HG02938 (cell line): ENCODE data around the gene HSFX1.
A peak's percentile ranks its signal among the peaks of the same experiment; 100 is the strongest.
"Not testable (repeated sequence)": the region's sequence is repeated elsewhere in the genome, so short reads cannot be mapped to it uniquely, and the experiment has no call there.

Experiments
- ATAC-seq: cut with Tn5 transposase; IDR thresholded peaks from one replicate; pipeline ENCODE4 v1.9.1; 2021; ENCODE audit warnings: mild to moderate bottlenecking, moderate library complexity; ENCODE audit not compliant: unreplicated experiment

HSFX1 gene, protein sequence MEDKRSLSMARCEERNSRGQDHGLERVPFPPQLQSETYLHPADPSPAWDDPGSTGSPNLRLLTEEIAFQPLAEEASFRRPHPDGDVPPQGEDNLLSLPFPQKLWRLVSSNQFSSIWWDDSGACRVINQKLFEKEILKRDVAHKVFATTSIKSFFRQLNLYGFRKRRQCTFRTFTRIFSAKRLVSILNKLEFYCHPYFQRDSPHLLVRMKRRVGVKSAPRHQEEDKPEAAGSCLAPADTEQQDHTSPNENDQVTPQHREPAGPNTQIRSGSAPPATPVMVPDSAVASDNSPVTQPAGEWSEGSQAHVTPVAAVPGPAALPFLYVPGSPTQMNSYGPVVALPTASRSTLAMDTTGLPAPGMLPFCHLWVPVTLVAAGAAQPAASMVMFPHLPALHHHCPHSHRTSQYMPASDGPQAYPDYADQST

DNA sequence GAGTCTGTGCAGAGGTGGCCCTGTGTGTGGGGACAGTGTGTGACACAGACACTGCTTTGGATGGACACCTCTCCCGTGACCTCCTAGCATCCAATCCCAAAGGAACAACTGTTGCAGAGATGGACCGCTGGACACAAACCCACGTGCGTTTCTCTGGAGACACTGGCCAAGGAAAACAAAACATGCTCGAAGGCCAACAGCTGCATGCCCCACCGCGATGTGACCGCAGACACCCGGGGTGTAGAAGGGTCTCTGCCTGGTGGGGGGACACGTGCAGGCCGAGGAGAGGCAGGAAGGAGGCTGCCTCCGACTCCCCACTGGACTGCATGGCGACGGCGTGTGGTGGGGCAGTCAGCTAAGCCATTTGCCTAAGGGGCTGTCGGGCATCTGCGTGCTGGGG is at the start of gene HSFX1:
TSS of gene HSFX1 (plus strand) at position 301 of the 400 bp plus-strand sequence. CDS start 614 bp downstream, outside the sequence.
- not testable (repeated sequence) for ATAC-seq

DNA sequence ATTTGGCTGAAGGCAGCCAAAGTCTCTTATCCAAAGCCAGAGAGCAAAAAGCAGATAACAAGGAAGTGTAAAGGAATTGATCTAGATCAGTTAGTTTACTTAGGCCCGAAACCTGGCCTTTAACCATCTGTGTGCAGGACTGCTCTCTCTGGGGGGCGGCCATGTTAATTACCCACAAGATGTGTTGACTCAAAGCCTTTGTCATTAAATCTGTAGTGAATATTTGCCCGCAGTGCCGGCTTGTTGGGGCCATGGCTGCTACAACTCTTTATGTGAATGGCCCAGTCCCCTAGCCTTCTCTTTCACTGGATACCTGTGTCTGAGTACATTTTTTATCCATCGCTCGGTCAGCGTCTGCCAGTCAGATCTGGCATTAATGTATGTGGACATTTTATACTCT is 46.6 kb upstream of the HSFX1 start:
- ATAC-seq: not testable (repeated sequence)

DNA sequence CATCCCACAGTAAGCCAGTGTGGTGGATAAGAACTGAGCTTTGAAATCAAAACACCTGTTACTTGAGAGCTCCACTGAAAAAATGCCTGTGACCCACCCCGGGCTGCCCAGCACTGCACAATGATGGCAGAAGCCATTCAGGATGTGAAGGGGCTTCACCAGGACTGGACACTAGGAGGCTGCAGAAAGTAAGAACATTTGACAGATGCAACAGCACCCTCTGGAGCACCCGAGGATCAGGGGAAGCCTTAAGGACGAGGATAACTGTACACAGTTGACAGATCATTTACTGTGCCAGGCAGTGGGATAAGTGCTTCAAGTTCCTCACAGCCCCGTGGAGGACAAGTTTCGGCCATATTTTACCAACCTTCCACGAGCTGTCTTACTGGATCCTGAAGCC is 31.6 kb upstream of the HSFX1 start:
- not testable (repeated sequence) for ATAC-seq

DNA sequence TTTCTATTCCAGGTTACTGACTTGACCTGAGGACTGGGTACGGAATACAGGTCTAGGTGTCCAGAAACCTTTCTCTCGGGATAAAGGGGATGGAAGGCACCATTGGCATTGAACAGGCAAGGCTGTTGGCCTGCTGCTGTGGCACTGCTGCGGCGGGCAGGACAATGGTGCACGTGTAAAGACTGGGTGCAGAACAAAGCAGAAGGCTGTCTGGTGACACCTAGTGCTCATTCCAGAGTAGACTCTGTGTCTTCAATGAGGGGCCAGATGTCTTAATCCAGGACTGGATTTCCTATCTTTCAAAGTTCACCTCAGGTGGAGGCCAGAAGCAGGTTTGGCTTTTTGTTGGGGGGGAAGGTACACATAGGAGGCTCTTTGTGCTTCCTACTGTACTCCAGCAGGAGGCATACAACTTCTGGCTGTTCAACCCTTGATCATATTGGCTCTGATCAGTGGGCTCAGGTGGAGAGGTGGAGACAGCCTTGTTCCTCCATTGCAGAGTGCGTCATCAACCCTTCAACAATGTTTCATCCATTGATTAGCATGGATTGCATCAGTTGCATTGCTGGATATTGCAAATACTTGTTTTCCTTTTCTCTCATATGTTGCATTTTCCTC is 27.4 kb upstream of the HSFX1 start:
- ATAC-seq: not testable (repeated sequence)

DNA sequence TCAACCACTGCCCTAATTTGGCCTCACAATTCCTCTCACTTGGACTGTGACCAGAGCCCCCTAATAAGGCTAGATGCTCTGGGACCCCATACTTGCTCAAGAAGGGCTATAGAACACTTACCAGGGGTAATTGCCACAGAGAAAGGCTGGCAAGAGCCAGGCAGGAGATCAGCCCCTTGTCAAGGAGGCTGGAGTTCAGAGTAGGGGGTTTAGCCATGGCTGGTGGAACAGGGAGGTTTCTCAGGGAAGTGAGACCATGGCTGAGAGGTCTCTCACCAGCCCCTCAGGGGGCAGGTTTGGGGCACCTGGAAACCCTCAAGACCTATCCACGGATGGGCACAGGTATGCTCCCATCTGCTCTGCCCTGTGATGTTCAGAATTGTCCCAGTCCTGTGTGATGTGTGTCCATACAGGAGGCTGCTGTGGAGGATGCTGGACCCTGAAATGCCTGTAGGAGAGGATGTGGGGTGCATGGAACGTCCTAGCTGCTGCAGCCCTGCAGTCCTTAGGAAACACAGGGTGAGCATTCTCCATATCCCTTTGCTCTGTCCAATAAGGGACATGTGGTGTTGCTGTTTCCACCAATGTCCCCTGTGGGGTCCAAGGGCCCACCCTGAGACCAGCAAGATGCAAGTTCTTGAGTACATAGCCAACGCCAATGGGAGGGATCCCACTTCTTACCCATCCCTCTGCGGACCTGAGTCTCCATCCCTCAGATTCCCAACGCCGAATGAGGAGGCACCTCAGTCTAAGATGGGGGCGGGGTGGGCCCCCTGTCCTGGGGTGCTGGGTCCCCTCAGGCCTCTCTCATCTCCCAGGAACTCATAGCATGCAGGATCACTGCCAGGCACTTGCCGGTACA is 16.4 kb upstream of the HSFX1 start:
- ATAC-seq: no peak

DNA sequence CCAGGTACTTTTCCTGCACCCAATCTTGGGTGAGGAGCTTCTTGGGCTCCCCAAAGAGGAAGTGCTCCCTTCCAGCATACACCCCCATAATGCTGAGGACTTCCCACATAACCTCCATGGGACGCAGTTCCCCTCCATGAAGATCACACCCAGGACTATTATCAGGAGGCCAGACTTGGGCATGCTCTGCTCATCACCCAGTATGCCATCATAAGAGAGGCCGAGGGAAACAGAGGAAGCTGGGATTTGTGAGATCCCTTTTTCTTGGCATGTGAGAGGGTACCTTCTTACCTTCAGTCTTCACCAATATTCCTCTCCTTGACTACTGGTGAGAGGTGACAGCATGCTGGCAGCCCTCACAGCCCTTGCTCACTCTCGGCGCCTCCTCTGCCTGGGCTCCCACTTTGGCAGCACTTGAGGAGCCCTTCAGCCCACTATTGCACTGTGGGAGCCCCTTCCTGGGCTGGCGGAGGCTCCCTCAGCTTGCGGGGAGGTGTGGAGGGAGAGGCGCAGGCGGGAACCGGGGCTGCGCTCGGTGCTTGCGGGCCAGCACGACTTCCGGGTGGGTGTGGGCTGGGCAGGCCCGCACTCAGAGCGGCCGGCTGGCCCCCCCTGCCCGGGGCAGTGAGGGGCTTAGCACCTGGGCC is 15.7 kb upstream of the HSFX1 start:
- ATAC-seq: no peak

DNA sequence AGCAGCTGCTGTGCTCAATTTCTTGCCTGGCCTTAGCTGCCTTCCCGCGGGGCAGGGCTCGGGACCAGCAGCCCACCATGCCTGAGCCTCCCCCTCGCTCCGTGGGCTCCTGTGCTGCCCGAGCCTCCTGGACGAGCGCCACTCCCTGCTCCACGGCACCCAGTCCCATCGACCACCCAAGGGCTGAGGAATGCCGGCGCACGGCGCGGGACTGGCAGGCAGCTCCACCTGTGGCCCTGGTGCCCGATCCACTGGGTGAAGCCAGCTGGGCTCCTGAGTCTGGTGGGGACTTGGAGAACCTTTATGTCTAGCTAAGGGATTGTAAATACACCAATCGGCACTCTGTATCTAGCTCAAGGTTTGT is 15.2 kb upstream of the HSFX1 start:
- not testable (repeated sequence) for ATAC-seq

DNA sequence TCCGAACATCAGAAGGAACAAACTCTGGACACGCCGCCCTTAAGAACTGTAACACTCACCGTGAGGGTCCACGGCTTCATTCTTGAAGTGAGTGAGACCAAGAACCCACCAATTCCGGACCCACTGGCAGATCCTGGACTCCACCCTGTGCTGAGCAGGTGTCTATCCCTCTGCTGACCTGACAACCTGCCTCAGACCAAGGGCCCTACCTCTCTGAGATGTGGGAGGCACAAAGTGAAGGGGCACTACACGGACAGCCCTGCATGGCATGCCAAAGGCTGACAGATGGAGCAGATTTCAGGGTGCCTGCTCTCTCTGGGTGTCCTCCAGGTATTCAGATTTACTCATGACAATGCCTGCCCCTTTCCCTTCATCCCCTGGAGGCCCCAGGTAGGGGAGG is 14.0 kb upstream of the HSFX1 start:
- no peak for ATAC-seq

DNA sequence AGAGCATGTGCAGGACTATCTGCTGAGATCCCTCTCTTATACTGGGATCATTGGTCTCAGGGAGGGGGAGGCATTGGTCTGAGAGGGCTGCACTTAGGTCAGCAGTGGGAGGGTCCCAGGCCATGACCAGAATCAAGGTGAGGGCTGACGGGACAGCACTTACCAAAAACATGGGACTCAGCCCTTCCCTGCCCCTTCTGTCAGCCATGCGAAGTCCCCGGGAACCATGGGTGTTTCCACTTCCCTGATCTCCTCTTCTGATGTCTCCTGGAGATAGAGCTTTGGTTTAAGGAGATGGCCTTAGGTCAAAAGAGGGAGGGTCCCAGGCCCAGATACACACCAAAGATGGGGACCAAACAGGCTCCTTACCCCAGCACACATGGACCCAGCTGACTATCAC is 12.9 kb upstream of the HSFX1 start:
- ATAC-seq: no peak

DNA sequence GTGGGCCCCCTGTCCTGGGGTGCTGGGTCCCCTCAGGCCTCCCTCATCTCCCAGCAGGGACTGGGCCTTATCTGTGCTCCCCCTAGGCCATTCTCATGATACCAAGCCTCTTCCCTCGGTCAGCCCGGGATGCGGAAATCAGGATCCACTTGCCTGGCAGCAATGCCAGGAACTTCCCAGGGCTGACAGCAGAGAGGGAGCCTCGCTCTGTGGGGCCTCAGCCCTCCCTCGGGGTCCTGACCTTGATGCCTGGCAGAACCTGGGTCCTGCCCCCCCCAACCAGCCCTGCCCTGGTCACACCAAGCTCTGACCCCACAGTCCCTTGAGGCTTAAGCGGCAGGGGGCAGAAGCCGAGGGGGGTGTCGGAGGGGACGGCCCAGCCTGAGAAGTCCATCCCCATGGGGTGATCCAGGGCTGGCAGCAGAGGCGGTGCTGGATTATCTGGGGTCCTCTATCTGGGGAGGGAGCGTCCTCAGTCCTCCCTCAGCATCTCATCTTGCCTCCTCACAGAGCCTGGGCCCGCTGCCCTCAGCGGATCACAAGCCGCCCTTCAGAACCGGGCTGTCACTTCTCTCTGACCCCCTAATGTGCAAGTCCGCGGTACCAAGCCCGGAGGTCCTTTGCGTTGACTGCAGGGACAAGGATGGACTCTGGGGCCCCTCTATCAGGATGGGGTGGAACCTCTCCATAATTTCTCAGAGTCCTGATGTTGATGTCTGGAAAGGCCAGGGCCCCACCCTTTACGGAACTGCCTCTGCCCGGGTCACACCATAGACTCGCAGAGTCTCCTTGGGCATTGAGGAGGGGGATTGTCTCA is 11.8 kb upstream of the HSFX1 start:
- ATAC-seq: not testable (repeated sequence)

DNA sequence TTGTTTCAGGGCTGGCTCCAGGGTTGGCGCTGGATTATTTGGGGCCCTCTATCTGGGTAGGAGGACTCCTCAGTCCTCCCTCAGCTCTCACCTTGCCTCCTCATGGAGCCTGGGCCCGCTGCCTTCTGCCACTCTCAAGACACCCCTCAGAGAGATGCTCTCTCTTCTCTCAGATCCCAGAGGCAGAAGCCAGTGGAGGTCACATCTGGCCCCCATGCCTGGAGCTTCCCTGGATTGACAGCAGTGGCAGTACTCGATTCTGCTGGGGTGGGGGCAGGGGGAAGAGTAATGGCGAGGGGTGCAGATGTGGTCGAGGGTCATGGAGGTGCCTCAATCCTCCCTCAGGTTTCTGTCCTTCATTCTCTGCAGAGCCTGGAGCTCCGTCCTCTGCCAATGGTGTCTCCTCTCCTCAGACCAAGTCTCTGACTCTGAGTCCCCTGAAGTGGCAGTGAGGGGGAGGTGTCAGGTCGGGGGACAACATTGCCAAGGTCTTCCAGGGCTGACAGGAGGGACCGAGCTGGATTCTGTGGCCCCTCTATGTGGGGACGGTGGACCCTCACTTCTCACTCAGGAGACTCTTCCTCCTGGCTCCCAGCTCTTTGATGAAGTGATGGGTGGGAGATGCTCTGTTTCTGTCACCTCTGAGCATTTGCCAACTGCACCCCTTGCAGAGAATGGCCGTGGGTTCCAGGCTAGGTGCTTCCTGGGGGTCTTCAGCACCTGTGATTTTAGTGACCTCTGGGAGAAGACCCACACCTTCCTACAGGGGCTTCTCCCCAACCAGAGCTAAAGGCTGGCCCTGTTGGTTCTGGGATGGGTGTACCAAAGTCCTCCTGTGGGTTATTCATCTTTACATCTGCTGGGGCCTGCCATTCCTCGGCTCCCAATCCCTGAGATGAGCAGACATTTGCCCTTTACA is 10.9 kb upstream of the HSFX1 start:
- no peak for ATAC-seq

DNA sequence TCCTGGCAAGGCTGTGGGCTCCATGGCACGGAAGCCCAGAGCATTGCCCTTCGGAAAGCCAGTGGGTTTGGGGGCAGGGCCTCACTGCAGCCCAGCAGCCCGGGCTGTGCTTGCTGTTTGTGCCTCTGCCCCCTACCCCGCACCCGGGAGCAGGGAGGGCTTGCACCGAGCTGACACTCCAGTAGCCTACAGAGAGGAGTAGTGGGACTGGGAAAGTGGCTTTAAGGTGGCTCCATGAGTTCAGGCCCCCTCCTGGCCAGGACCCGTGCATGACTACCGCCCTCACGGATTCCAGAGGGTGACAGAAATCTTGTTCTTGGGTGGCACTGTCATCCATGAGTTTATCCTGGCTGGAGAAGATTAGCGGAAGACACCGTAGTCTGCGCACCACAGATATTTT is 3.5 kb upstream of the HSFX1 start:
- ATAC-seq: not testable (repeated sequence)

DNA sequence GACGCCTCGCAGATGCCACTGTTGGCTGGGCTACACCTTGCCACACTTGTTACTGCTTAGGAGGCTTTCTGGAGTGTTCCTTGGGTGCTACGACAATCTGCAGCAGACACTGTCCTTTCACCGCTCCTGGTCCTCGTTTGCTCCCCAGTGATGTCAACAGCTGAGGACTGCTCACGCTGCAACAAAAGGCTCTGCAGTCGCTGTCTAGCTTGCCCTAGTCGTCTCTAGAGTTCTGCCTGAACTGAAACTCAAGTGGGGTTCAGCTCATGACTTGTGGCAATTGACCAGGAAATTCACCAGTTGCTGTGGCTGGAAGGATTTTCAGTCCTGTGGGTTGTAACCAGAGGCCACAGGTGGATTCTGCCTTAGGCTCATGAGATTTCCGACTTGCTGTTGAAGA is 842 bp upstream of the HSFX1 start:
- not testable (repeated sequence) for ATAC-seq

DNA sequence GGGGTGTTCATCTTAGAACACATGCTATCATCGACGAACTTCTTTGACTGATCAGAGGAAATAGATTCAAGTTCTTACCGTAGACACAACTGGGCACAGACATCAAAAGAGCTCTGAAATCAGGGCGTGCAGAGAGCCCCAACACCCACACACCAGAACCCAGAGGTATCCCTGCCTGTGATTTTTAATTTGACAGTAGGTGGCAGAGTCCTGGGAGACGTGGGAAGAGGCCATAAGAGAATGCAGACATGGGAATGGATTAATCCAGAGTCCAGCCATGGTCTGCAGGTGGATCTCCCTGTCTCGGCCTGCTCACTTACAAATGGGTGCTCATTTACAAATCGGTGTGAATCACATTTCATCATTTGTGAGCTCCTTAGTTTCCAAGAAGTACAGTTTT is 4.1 kb downstream of the HSFX1 start:
- not testable (repeated sequence) for ATAC-seq

DNA sequence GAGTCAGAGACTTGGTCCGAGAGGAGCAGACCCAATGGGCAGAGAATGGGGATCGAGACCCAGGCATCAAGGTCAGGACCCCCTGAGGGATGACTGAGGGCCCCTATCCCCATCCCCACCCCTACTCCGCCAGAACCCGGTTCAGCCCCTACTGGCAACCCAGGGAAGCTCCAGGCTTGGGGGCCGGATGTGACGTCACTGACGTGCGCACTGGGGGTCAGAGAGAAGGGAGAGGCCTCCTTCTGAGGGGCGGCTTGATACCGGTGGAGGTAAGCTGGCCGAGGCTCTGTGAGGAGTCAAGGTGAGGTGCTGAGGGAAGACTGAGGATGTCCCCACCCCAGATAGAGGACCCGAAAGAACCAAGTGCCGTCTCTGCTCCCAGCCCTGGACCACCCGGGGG is 7.9 kb downstream of the HSFX1 start, which contains the start of gene MAGEA9:
TSS of gene MAGEA9 (plus strand) at position 204 of the 400 bp plus-strand sequence. CDS start 4,281 bp downstream, outside the sequence.
- not testable (repeated sequence) for ATAC-seq

DNA sequence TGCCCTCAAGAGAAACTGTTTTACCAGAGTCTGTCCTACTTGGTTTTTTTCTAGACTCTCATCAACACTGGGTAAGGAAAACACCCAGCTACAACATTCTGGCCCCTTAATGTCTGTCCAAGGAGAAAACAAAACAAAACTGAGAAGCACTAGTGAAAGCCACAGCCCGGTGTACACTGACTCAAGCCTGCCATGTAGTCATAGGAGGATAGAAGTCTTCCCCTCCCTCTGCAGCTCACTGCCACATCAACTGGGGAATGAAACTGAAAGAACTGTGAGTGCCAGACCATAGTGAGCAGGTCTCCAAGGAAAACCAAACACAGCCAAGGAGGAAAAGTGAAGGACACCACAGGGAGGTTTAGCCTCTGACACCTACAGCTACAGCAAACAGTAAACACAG is 21.7 kb downstream of the HSFX1 start:
- ATAC-seq: peak; percentile 100

DNA sequence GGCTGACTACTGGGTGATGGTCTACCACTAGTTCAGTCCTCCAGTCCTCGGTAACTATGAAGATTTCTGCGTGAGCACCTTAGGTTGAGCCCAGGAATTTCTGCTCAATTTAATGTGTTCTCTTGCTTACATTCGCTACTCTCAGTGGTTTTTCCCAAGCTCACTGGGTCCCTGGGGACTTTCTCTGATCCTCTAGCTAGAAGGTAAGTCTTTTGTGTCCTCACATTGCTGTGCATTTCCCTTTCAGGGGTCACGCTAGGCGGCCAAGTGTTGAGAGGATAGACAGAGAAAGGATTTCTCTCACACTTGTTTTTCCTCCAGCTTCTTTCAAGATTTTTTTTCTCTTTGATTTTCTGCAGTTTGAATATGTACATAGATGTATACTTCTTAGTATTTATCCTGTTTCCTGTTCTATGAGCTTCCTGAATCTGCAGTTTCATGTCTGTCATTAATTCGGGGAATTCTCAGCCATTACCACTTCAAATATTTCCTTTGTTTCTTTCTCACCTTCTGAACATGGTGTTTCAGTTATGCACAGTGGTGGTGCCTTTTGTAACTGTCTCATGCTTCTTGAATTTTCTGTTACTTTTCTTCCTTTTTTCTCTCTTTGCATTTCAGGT is 25.3 kb downstream of the HSFX1 start:
- ATAC-seq: no peak

DNA sequence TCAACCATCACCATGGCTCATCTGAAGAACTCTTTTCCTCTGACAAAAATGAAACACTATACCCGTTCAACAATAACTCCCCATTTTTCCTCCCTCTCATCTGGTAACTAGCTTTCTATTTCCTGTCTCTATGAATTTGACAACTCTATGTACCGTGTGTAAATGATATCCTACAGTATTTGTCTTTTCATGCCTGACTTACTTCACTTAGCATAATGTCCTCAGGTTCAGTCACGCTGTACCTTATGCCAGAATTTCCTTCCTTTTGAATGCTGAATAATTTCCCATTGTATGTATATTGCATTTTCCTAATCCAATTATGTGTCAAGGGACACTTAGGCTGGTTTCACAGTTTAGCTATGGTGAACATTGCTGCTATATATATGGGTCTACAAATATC is 26.1 kb downstream of the HSFX1 start:
- ATAC-seq: no peak
